ENCODE results near the gene SLC38A10.

- no peak for TF ChIP-seq POLR2A (IDR thresholded peaks at IDR 0.05; ENCODE audit: low read depth, low read length)
- no peak for TF ChIP-seq JUND (IDR thresholded peaks at IDR 0.05; ENCODE audit: low read depth, low read length)
- no peak for TF ChIP-seq SREBF2 (IDR thresholded peaks at IDR 0.05; ENCODE audit: low read length)
- no peak for TF ChIP-seq FOXM1 (IDR thresholded peaks at IDR 0.05; ENCODE audit: low read depth, low read length)
- no peak for TF ChIP-seq CHD2 (IDR thresholded peaks at IDR 0.05; ENCODE audit: borderline replicate concordance, low read depth, low read length)
- no peak for TF ChIP-seq CTCF (IDR thresholded peaks at IDR 0.05 in 2 of 3, conservative IDR thresholded peaks at IDR 0.05 in 1 of 3; ENCODE audit: control insufficient read depth in 2 of 3, extremely low read depth in 1 of 3, insufficient read depth in 1 of 3, low read depth in 3 of 3, low read length in 3 of 3)
- no peak for TF ChIP-seq RFX5 (IDR thresholded peaks at IDR 0.05; ENCODE audit: low read depth, low read length)
- no peak for TF ChIP-seq SMAD1 (IDR thresholded peaks at IDR 0.05; ENCODE audit: low read depth, partially characterized antibody)
- no peak for TF ChIP-seq EGR1 (IDR thresholded peaks at IDR 0.05; ENCODE audit: borderline replicate concordance in 1 of 2, low read depth in 2 of 2, low read length in 2 of 2)
- TF ChIP-seq MTA3 (IDR thresholded peaks at IDR 0.05; ENCODE audit: borderline replicate concordance, low read length) = no peak
- no peak for TF ChIP-seq BACH1 (IDR thresholded peaks at IDR 0.05; ENCODE audit: borderline replicate concordance)
Measured at GRCh38 chr17:81331527-81332043, 36.5 kb upstream of the SLC38A10 start.
